OCI-LY7 (cell line): ENCODE measurements around the gene PDE11A. TPM values are rescaled to one million over a fixed set of nuclear protein-coding genes. Genes with fewer than 3 reads are reported as not detected.
"Not testable (repeated sequence)": the region's sequence is repeated elsewhere in the genome, so short reads cannot be mapped to it uniquely, and the experiment has no call there.

Source experiments
- BruUV-seq: library from RNA; stranded (reverse); fragments of 400-500 nt; replicated peaks from 2 replicates; lab custom pipeline; 2021; lab: Mats Ljungman, UMichigan
- CTCF ChIA-PET: fragments of 300-600 bp; sonication (Branson Sonifier 250); formaldehyde crosslinking; loops from one replicate; lab custom pipeline; 2022; ENCODE audit warnings: antibody characterized with exemption; ENCODE audit not compliant: unreplicated experiment; lab: Charles Lee
- POLR2A ChIA-PET: fragments of 300-600 bp; sonication (Branson Sonifier 250); formaldehyde crosslinking; loops from one replicate; lab custom pipeline; 2022; ENCODE audit warnings: antibody characterized with exemption; lab: Charles Lee
- DNase-seq: peaks from one replicate; pipeline ENCODE4 v3.0.0-alpha.2; 2015; ENCODE audit warnings: low spot score
- H2AFZ ChIP-seq: fragments of 200-600 bp; sonication (generic), shearing (Covaris generic); 2 replicates; pipeline ENCODE4 v1.6.1; 2014; ENCODE audit warnings: mild to moderate bottlenecking, antibody characterized with exemption, low read length, moderate library complexity
- H3K27ac ChIP-seq: fragments of 200-600 bp; sonication (generic); 2 replicates; pipeline ENCODE4 v1.5.1; 2014; ENCODE audit warnings: mixed run types, low read depth, mild to moderate bottlenecking, moderate library complexity, low read length, inconsistent platforms; ENCODE audit not compliant: poor library complexity, severe bottlenecking
- H3K36me3 ChIP-seq: fragments of 200-600 bp; sonication (generic); 2 replicates; pipeline ENCODE4 v1.6.1; 2014; ENCODE audit warnings: mild to moderate bottlenecking, antibody characterized with exemption, low read length, moderate library complexity, mixed read lengths; ENCODE audit not compliant: insufficient read depth
- H3K4me1 ChIP-seq: fragments of 200-600 bp; sonication (generic); 2 replicates; pipeline ENCODE4 v1.5.1; 2014; ENCODE audit warnings: mild to moderate bottlenecking, low read length; ENCODE audit not compliant: insufficient read depth, poor library complexity, severe bottlenecking
- H3K4me2 ChIP-seq: fragments of 200-600 bp; sonication (generic); 2 replicates; pipeline ENCODE4 v1.6.1; 2014; ENCODE audit warnings: mild to moderate bottlenecking, low read length
- H3K4me3 ChIP-seq: fragments of 200-600 bp; sonication (generic); 2 replicates; pipeline ENCODE4 v1.5.1; 2014; ENCODE audit warnings: mild to moderate bottlenecking, low read depth, low read length; ENCODE audit not compliant: poor library complexity, severe bottlenecking
- H3K79me2 ChIP-seq: fragments of 200-600 bp; sonication (generic); 2 replicates; pipeline ENCODE4 v1.6.1; 2016; ENCODE audit warnings: low read depth, mild to moderate bottlenecking, low read length, moderate library complexity, mixed read lengths; ENCODE audit not compliant: insufficient read depth
- H3K9me2 ChIP-seq: fragments of 200-600 bp; sonication (generic); 2 replicates; pipeline ENCODE4 v1.6.1; 2016; ENCODE audit warnings: mild to moderate bottlenecking, low read length, mixed read lengths; ENCODE audit not compliant: insufficient read depth
- H3K9me3 ChIP-seq: fragments of 200-600 bp; sonication (generic); 2 replicates; pipeline ENCODE4 v1.6.1; 2014; ENCODE audit warnings: mild to moderate bottlenecking, mixed run types, low read length, mixed read lengths
- H4K20me1 ChIP-seq: fragments of 200-600 bp; sonication (generic); 2 replicates; pipeline ENCODE4 v1.6.1; 2014; ENCODE audit warnings: mild to moderate bottlenecking, antibody characterized with exemption, low read length, moderate library complexity, mixed read lengths; ENCODE audit not compliant: insufficient read depth
- CTCF ChIP-seq: fragments of 200-600 bp; sonication (generic); conservative IDR thresholded peaks from 2 replicates; pipeline ENCODE4 v1.5.1; 2014; ENCODE audit warnings: mild to moderate bottlenecking, antibody characterized with exemption, low read length, moderate library complexity, mixed read lengths
- EZH2phosphoT487 ChIP-seq: fragments of 200-600 bp; sonication (generic); IDR thresholded peaks from 2 replicates; pipeline ENCODE4 v1.6.1; 2018; ENCODE audit warnings: low read depth, borderline replicate concordance, mild to moderate bottlenecking, mixed run types, antibody characterized with exemption, low read length, moderate library complexity, mixed read lengths
- intact Hi-C: fragments of 100-400 bp; cut with micrococcal nuclease; formaldehyde crosslinking; loops from one replicate; pipeline ENCODE4 v1.10.0; 2022; ENCODE audit not compliant: unreplicated experiment
- total RNA-seq, 2 experiments: library from RNA; depleted of rRNA in 1 of 2; stranded (reverse); fragments of >200 nt in 1 of 2; shearing (Covaris generic) in 1 of 2; gene quantifications; 2 replicates each; pipeline ENCODE4 v1.2.3, GENCODE V29; 2014 to 2022

PDE11A gene
- total RNA-seq, 2 experiments from 2014 or later, result 0.03 TPM; not detected in 1

DNA sequence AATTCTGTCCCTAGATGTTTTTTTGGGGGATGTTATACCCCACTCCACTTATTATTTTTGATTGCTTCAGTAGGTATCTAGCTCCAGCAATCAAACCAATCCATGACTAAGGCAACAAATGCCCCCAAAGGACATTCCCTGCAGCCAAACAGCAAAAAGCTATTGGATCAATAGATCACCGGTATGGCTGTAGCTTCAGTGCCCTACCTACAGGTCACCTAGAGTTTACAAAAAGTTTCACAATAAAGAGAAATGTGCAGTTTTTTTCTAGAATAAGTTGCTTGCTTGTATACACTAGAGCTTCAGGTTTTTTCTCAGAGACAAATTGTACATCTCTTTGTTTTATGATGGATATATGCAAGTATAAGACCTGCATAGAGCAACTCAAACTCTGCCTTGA is 27.7 kb downstream of the PDE11A start:
- TF ChIP-seq CTCF, result no peak
- TF ChIP-seq EZH2phosphoT487, result no peak
- CTCF ChIA-PET, result no interaction called here

DNA sequence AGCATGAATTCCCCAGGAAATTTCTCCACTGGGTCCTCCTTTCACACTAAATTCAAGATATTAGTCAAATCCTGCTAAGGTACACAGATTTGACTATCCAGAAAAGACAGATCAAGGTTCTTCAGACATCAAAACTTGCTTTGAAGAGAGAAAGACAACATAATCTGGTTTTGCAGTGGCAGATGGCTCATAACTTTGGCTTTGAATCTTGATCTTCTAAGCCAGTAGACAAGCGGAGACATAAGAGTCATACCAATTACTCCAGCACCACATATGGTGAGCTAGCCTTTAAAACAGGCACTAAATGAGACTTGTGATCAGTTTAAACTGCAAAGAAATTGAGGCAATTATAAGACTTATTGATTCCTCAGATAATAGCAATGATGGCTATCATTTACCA is 29.3 kb downstream of the PDE11A start:
- intact Hi-C loops, result no loop called here
- no peak overlapping the region for H3K4me3 ChIP-seq
- no peaks in the 10 kb centered on the region for H3K4me1 ChIP-seq
- no TSS peak for BruUV-seq
- ChIA-PET CTCF (no interaction called here), POLR2A (no interaction called here)
- no peaks in the 10 kb centered on the region for H3K9me2 ChIP-seq
- DNase-seq, result no peak
- no peak for TF ChIP-seq EZH2phosphoT487
- no peak for TF ChIP-seq CTCF
- no peak overlapping the region for H3K4me2 ChIP-seq
- no peak overlapping the region for H2AFZ ChIP-seq
- H3K36me3 ChIP-seq, result no peaks in the 10 kb centered on the region
- no peaks in the 10 kb centered on the region for H3K9me3 ChIP-seq
- H3K79me2 ChIP-seq, result no peaks in the 10 kb centered on the region
- H3K27ac ChIP-seq, result no peak overlapping the region
- H4K20me1 ChIP-seq, result no peaks in the 10 kb centered on the region

More for the DNA sequence above, 27.7 kb downstream of the PDE11A start:
- no TSS peak for BruUV-seq
- DNase-seq, result no peak
- Histone ChIP-seq H3K4me2 (no peak overlapping the region), H3K27ac (no peak overlapping the region), H3K4me3 (no peak overlapping the region), H3K79me2 (no peaks in the 10 kb centered on the region), H3K9me2 (no peaks in the 10 kb centered on the region), H2AFZ (no peak overlapping the region), H3K9me3 (no peaks in the 10 kb centered on the region), H3K4me1 (no peaks in the 10 kb centered on the region), H4K20me1 (no peaks in the 10 kb centered on the region), H3K36me3 (no peaks in the 10 kb centered on the region)
- POLR2A ChIA-PET, result interaction anchor here (1.0 kb wide), 1 partner anchor 49 kb away, joined by 3 read pairs; no protein-coding TSS in a partner anchor
- intact Hi-C loops, result no loop called here

DNA sequence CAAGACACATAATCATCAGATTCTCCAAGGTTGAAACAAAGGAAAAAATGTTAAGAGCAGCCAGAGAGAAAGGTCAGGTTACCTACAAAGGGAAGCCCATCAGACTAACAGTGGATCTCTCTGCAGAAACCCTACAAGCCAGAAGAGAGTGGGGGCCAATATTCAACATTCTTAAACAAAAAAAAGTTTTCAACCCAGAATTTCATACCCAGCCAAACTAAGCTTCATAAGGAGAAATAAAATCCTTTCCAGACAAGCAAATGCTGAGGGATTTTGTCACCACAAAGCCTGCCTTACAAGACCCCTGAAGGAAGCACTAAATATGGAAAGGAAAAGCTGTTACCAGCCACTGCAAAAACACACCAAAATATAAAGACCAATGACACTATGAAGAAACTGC is 39.0 kb downstream of the PDE11A start:
- CTCF ChIA-PET, DNase-seq: not testable (repeated sequence)

More for the DNA sequence above, 39.0 kb downstream of the PDE11A start:
- H3K36me3 ChIP-seq, H3K9me3 ChIP-seq, H3K4me2 ChIP-seq, H2AFZ ChIP-seq, H3K4me1 ChIP-seq, POLR2A ChIA-PET, BruUV-seq, H3K79me2 ChIP-seq, H3K4me3 ChIP-seq, H3K9me2 ChIP-seq, intact Hi-C loops, H4K20me1 ChIP-seq, H3K27ac ChIP-seq: not testable (repeated sequence)
